Esophagus muscularis mucosa (tissue), 3 donors: Measurements from ENCODE around the gene OSBPL10.

Experiments
- EP300 ChIP-seq: sonication (generic); formaldehyde crosslinking; IDR thresholded peaks from one replicate; pipeline ENCODE4 v1.6.1; 2017; ENCODE audit warnings: antibody characterized with exemption
- TF ChIP-seq, protein P1 (sequence below), 3 experiments: fragments of 200-600 bp in 2 of 3; fragments of 450-650 bp in 1 of 3; sonication (generic) in 2 of 3; IDR thresholded peaks; one replicate each; pipeline ENCODE4 v1.5.1; 2017 to 2019; ENCODE audit warnings: antibody characterized with exemption in 3 of 3, mild to moderate bottlenecking in 2 of 3, moderate library complexity in 1 of 3

GRCh38 chr3:31918179-31919150 is 62.6 kb downstream of the OSBPL10 start:
- no peak for TF ChIP-seq EP300
- TF ChIP-seq, protein P1, sequence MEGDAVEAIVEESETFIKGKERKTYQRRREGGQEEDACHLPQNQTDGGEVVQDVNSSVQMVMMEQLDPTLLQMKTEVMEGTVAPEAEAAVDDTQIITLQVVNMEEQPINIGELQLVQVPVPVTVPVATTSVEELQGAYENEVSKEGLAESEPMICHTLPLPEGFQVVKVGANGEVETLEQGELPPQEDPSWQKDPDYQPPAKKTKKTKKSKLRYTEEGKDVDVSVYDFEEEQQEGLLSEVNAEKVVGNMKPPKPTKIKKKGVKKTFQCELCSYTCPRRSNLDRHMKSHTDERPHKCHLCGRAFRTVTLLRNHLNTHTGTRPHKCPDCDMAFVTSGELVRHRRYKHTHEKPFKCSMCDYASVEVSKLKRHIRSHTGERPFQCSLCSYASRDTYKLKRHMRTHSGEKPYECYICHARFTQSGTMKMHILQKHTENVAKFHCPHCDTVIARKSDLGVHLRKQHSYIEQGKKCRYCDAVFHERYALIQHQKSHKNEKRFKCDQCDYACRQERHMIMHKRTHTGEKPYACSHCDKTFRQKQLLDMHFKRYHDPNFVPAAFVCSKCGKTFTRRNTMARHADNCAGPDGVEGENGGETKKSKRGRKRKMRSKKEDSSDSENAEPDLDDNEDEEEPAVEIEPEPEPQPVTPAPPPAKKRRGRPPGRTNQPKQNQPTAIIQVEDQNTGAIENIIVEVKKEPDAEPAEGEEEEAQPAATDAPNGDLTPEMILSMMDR (IDR thresholded peaks at IDR 0.05): no peak
